HG03432 (cell line): ENCODE results near the gene CD81.

ENCODE experiments used
- ATAC-seq: cut with Tn5 transposase; IDR thresholded peaks from one replicate; pipeline ENCODE4 v1.9.1; 2021; ENCODE audit warnings: mild to moderate bottlenecking, moderate library complexity; ENCODE audit not compliant: unreplicated experiment

CD81 gene

DNA sequence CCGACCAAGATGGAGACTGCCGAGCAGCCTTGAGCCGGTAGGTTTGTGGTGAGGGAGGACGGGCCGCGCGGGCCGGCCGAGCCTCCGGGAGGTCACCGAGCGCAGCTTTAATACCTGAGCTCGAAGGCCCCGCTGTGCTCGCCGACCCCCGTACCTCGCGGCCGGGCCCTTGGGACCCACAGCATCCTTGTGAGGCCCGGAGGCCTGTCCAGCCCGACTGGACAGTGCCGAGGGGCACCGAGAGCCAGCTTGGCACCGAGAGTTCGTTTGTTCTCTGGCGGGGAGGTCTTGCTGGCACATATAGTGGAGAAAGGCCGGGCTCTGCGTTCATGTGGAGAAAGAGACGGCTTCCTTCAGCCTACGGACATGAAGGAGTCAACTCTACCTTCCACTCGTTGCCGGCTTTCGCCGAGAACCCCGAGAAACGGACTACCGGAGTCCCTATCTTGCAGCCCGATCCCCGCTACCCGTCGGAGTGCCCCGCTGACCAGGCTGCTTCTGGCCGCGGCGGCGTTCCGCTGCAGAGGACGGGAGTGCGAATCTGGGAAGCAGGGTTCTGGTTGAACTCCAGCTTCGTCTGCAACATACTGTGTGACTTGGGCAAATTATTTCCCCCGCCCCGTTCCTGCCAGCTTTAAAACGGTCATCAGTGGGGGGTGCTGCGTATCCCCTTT is 23.8 kb downstream of the CD81 start:
- ATAC-seq: no peak

DNA sequence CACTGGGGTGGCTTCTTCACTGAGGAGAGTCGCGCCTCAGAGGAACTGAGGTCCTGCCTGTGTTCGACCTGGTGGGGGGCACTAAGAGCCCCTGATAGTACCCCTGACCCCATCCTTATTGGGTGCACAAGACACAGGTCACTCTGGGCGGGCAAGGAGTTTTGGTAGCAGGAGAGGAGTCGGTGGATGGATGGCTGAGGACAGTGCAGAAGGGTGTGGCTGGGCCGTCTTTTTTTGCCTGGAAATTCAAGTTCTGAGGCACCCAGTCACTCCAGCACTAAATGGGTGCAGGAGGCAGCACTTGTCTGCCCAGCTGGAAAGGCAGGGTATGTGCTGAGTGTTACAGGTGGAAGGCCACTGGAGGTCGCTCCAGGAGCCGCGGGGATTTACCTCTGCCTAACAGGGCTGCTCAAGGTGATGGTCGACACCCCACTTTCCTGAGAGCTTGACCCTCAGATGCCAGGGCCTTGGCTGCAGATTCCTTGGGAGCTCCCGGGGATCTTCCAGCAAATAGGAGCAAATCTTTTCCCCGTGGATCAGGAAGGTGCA is 24.4 kb downstream of the CD81 start:
- no peak for ATAC-seq

DNA sequence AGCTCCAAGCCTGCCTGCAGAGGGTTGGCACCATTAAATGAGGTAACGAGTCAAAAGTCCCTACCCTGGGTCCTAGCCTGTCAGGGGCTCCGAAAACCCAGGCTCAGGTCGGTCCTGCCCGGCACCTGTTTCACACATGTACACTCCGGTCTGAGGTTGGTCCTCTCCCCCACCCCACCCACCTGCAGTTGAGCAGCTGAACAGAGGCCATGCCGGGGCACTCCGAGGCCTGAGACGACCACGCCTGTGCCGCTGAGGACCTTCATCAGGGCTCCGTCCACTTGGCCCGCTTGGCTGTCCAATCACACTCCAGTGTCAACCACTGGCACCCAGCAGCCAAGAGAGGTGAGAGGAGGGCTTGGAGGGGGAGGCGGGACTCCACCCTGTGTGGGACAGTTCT is 25.0 kb downstream of the CD81 start:
- no peak for ATAC-seq

DNA sequence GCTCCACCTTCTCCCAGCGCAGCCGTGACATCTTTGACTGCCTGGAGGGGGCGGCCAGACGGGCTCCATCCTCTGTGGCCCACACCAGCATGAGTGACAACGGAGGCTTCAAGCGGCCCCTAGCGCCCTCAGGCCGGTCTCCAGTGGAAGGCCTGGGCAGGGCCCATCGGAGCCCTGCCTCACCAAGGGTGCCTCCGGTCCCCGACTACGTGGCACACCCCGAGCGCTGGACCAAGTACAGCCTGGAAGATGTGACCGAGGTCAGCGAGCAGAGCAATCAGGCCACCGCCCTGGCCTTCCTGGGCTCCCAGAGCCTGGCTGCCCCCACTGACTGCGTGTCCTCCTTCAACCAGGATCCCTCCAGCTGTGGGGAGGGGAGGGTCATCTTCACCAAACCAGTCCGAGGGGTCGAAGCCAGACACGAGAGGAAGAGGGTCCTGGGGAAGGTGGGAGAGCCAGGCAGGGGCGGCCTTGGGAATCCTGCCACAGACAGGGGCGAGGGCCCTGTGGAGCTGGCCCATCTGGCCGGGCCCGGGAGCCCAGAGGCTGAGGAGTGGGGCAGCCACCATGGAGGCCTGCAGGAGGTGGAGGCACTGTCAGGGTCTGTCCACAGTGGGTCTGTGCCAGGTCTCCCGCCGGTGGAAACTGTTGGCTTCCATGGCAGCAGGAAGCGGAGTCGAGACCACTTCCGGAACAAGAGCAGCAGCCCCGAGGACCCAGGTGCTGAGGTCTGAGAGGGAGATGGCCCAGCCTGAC is 26.0 kb downstream of the CD81 start:
- ATAC-seq: no peak

DNA sequence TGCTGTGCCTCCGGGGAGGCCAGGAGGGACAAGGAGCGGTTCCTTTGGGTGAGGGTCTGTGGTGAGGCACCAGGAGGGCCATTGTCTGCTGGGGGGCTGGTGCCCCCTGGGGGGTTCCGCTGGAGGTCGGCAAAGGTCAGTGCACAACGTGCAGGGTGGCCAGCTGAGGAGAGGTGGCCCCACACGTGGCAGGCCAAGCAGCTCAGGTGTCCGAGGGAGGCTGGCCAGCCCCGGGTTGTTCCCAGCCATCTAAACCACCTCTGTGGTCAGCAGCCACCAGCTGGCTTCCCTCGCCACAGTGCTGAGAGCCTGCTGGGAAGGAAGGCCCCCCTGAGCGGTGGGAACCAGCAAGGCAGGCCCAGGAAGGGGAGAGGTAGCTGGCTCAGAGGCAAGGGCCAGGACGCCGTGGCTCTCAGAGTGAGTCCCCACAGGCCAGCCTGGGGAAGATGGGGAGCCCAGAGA is 27.7 kb downstream of the CD81 start:
- ATAC-seq: no peak

DNA sequence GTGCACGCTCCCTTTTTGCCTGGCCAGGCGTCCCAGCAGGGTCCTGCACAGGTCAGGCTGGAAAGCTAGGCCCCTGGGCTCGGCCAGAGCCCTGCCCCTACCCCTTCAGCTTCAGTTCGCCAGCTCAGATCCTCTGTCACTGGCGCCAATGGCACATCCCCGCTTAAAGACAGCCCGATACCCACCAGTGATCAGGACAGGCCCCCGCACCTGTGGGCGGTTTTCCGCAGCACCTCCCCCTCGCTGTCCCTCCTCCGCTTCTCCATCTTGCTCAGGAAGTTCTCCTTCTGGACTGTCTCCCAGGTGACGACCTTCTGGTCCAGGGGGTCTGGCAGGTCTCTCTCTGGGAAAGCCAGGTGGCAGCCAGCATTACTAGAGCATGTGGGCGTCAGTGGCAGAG is 29.3 kb downstream of the CD81 start:
- ATAC-seq: no peak

DNA sequence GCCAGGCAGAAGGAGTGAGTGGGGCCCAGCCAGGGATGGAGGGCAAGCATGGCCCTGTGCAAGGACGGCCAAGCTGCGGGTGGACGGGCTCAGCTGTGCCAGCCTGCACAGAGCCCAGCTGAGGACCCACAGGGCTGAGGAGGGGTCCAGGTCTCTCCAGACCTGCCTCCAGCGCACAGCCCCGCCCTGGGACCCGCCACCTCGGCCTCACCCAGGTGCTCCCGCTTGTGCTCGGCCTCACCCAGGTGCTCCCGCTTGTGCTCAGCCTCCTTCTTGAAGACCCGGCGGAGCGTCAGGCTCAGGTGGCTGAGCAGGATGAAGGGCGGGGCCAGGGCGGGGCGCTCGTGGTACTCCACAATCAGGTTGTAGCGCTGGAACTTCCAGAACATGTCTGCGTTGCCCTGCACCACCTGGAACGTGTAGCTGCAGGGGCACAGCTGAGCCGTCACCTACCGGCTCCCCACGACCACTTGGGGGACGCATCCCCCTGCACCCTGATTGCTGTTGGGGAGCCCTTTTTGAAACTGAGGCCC is 29.8 kb downstream of the CD81 start:
- no peak for ATAC-seq

DNA sequence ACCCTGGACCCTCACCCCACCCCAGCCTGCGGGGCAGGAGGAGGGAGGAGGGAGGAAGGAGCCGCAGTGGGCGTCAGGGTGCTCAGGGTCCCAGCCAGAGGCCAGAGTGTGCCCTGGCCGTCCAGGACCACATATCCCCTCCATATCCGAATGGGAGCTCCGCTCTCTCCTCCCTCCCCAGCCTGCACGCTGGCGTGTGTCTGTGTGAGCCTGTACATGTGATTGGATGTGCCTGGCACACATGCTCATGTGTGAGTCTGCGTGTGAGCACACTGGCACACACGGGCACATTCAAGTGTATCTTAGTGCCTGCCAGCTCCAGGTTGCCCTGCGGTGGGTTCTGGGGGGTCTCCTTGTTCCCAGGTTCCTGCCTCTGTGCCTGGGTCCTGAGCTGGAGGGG is 31.6 kb downstream of the CD81 start:
- no peak for ATAC-seq

DNA sequence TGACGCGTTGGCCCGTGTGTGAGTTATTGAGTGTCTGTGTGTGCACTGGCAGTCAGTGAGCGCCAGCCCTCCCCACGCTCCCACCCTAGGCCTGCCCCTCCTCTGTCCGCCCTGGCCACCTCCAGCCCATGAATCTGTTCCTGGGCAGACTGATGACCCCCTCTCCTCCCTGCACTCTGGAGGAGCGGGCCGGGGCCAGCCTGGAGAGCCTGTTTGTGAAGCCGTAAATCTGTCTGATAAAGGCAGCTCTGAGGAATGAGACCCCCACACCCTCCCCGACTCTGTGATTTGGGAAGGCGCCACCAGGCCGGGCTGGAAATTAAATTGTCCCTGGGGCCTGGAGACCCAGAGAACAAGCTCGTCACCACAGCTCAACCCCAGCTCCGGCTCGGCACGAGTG is 32.0 kb downstream of the CD81 start:
- no peak for ATAC-seq

DNA sequence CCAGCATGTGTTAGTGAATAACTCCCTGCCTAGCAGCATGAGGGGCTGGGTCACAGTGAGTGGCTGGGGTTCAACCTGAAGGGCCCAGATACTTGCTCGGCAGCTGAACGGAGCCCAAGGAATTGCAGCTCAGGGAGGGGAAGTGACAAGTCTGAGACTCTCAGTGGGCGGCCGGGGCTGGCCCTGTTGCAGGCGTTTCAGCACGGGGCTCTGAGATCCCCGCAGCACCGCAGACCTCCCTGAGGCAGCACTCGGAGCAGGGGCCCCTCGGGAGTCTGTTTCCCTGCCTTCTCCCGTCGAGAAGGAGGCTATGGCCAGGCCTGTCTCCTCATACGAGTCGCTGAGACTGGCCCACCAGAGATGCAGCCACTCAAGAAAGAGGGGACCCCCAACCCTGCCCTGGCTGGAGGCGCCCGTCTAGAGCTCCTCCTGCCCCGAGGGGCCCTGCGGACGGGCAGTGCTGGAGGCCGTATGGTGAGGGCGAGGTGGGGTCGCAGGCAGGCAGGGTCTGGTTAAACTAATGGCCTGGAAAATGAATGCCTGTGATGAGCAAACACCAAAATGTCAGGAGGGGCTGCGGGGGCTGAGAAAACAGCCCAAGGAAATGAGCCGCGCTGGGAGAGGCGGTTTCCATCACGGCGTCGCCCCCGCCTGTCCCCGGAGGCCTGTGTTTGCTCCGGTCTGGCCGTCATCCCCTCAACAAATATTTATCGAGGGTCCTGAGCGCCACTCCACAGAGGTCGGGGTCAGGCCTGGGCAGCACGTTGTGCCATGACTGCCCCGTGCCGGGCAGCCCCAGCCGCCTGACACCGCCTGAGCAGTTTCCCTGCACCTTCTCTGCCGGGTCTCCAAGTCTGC is 32.7 kb downstream of the CD81 start:
- ATAC-seq: no peak

DNA sequence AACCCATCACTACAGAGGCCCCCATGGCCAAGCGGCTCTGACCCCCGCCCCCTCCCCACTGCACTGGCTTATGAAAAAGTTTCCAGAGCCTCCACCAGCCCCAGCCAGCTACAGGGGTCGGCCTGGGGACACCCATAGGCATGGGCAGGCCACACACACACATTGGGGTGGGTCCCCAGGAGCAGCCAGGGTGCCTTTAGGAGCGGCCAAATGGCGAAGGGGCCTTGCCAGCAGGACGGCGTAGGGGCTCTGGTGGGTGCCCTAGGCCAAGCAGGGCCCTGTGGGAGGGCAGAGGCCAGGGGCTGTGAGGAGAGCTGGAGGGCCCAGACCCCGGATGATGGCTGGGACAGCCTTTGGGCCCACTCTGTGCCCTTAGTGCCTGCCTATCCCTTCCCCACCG is 33.5 kb downstream of the CD81 start:
- no peak for ATAC-seq

DNA sequence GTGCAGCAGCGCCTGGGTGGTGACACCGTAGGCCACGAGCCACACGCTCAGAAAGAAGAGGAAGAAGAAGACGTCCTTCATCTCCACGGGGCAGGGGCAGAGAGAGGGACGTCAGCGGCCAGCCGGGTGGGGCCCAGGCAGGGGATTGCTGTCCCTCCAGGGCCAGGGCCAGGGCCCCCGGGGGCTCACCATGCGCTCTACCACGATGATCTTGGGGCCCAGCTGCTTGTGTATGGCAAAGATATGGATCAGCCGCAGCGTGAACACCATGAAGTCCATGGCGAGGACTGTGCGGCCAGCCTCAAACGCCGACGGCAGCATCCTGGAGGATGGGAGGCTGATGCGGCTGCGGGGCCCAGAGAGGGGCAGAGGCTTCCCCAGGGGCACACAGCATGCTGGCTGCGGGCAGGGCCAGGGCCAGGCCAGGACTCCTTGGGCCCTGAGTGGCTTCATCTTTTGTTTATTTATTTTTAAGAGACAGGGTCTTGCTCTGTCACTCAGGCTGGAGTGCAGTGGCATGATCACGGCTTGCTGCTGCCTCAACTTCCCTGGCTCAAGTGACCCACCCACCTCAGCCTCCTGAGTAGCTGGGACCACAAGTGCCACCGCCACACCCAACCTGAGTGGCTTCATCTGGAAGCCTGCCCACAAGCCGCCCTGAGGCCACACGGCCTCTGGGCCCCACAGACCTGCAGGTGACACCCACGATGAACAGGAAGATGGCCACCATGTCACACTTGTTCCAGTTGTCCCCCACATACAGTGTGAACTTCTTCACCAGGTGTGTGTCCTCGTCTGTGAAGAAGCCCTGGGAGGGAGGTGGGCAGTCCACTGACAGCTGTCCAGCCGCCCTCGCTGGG is 34.6 kb downstream of the CD81 start:
- no peak for ATAC-seq

DNA sequence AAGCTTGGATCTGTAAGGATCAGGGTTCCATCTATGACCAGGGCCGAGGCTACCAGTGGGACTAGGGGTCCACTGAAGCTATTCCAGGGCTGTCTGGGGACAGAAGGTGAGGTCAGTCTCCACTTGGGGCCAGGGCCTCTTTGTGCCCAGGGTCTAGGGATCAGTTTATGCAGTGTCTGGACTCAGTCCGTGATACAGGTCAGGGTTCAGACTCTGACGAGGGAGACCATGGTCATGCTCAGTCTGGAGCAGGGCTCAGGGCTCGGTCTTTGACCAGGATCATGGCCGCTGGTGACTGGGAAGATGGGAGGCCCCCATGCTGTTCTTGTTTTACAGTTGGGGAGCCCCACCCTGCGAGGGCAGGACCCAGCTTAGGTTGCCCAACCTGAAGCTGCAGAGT is 35.2 kb downstream of the CD81 start:
- ATAC-seq: no peak

DNA sequence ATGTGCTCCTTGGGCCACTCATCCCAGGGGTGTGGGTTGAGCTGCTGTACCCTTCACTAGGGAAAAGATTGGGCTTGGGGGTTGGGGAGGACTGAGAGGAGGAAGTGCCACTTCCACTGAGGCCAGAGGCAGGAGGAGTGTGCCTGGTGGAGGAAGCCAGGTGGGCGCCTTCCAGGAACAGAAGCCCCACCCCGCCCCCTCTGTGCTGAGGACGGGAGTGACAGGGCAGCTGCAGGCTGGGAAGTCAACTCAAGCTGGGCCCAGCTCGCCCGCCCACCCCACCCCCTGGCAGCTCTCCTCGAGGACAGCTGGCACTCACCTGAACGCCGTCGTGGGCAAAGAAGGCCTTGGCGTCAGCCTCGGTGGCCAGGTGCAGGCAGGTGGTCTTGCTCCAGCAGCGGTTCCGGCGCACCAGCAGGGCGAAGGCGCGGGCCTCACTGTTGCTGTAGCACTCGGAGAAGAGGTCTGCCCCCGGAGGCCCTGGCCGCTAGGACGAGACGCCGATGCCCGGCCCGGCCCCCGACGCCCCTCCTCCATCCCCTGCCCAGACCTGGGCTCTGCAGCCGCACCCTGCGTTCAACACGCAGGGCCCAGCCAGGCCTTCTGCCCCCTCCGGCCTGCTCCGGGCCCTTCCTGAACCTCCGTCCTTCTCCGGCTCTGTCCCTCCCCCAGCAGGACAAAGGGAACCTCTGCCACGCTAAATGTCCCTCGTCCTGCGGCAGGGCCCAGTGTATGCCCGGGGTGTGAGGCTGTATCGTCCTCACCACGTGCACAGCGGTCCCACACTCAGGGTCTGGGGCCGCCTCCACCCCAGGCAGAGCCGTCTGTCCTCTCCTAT is 36.9 kb downstream of the CD81 start:
- ATAC-seq: no peak

DNA sequence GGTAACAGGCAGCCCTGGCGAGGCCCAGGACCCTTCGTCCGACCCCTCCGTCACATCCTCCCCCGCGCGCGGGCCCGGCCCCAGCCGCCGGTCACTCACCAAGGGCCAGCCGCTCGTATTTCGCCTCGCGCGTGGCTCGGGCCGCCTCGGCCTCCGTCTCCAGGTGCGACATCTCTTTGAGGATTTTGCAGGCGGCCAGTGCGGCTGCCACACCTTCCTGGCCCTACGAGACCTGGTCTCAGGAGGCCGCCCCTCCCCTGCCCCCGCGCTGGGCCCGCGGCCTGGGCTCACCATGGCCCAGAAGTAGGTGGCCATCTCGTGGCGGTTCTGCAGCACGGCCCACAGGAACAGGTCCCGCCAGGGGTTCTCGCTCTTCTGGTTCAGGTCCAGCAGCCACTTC is 37.5 kb downstream of the CD81 start:
- ATAC-seq: no peak

DNA sequence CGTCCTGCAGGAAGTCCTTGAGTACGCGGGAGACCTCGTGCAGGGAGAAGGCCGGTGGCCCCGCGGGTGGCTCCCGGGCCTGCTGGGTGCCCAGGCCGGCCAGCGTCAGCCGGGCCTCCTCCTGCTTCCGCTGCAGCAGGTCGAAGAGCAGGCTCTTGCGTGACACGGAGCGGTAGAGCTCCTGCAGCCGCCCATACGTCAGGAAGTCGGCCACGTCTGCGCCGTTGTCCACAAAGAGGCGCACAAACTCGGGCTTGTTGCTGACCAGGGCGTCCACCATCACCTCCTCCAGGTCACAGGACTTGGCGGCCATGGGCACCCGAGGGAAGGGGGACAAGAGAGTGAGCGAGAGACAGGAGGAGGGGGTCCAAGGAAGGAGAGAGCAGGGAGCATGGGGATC is 38.1 kb downstream of the CD81 start:
- ATAC-seq: no peak

DNA sequence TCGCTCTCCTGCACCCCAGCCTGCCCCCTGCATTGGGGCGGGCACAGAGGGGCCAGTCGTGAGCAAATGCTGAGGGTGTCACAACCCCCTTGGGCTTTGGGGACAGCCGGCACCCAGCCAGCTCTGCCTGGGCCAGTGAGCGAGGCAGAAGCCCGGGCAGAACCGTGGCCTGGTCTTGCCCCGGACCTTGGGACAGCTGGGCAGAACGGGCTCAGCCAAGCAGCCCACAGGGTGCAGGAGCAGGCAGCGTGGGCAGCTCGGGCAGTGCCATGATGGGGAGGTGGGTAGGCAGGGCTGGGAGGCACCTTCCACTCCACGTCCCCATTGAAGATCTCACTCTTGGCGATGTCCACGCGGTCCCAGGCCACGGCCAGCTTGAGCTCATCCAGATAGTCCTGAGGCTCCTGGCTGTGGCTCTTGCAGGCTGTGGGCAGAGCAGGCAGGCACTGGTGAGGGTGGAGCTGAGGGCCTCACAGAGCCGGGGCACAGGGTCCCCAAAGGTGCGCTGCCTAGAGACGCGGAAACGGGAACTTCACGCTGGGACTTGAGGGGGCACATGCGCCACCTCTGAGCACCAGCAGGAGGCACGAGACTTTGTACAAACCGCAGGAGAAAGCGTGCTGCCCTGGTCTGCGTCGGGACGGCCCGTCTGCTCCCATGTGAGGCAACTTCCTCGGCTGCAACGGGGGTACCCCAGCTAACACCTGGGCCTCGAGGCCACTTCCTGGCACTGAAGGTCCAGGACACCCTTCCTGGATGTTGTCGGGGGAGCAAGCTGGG is 38.7 kb downstream of the CD81 start:
- ATAC-seq: no peak

DNA sequence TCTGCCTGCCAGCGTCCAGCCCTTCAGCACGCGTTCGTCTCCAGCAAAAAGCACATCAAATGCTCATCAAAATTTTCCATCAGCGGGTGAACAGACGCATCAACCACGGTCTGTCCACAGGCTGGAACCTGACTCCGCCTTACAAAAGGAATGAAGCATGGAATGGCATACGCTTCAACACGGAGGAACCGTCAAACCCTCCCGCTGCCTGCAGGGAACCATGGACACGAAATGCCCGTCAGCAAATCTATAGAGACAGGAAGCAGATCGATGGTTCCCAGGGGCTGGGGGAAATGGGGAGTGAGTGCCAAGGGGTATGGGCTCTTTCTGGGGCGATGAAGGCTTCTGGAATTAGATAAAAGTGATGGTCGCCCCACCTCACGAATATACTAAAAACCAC is 39.7 kb downstream of the CD81 start:
- no peak for ATAC-seq
